GM23338 (cell line): Measurements from ENCODE around the gene FNDC1. TPM values are rescaled to one million over a fixed set of nuclear protein-coding genes. Genes with fewer than 3 reads are reported as not detected.

Experiments used
- ATAC-seq: fragments of 200-7000 bp; cut with Tn5 transposase; 3 replicates; pipeline ENCODE4 v1.9.1; 2020
- DNase-seq: peaks from one replicate; pipeline ENCODE4 v3.0.0-alpha.2; 2015; ENCODE audit warnings: low spot score
- H2AFZ ChIP-seq: fragments of 200-600 bp; sonication (generic); 2 replicates; pipeline ENCODE4 v1.8.0; 2016; ENCODE audit warnings: antibody characterized with exemption, mild to moderate bottlenecking, moderate library complexity
- H3F3A ChIP-seq: fragments of 200-600 bp; sonication (generic); replicated peaks from 2 replicates; pipeline ENCODE4 v1.8.0; 2017; ENCODE audit warnings: antibody characterized with exemption, mixed run types, low read depth
- H3K27ac ChIP-seq: fragments of 200-600 bp; sonication (generic); 2 replicates; pipeline ENCODE4 v1.6.1; 2016; ENCODE audit warnings: low read depth
- H3K27me3 ChIP-seq: fragments of 200-600 bp; sonication (generic); 2 replicates; pipeline ENCODE4 v1.8.0; 2016; ENCODE audit warnings: mild to moderate bottlenecking, mixed run types, moderate library complexity; ENCODE audit not compliant: insufficient read depth
- H3K36me3 ChIP-seq: fragments of 200-600 bp; sonication (generic); 2 replicates; pipeline ENCODE4 v1.8.0; 2016; ENCODE audit warnings: mild to moderate bottlenecking; ENCODE audit not compliant: insufficient read depth
- H3K4me1 ChIP-seq: fragments of 200-600 bp; sonication (generic); 2 replicates; pipeline ENCODE4 v1.8.0; 2016; ENCODE audit warnings: mild to moderate bottlenecking, moderate library complexity; ENCODE audit not compliant: insufficient read depth
- H3K4me2 ChIP-seq: fragments of 200-600 bp; sonication (generic); 2 replicates; pipeline ENCODE4 v1.7.1; 2017; ENCODE audit warnings: mixed run types
- H3K4me3 ChIP-seq: fragments of 200-600 bp; sonication (generic); 2 replicates; pipeline ENCODE4 v1.6.1; 2016; ENCODE audit warnings: mixed run types
- H3K79me2 ChIP-seq: fragments of 200-600 bp; sonication (generic); replicated peaks from 2 replicates; pipeline ENCODE4 v1.8.0; 2017; ENCODE audit warnings: mild to moderate bottlenecking; ENCODE audit not compliant: insufficient read depth
- H3K9me2 ChIP-seq: fragments of 200-600 bp; sonication (generic); 2 replicates; pipeline ENCODE4 v1.8.0; 2017; ENCODE audit not compliant: insufficient read depth
- H4K20me1 ChIP-seq: fragments of 200-600 bp; sonication (generic); replicated peaks from 2 replicates; pipeline ENCODE4 v1.8.0; 2017; ENCODE audit warnings: mild to moderate bottlenecking; ENCODE audit not compliant: insufficient read depth
- H3K27ac Mint-ChIP-seq: 2 replicates; pipeline ENCODE4 v1.8.0; 2020; ENCODE audit warnings: inconsistent platforms, mild to moderate bottlenecking, moderate library complexity, mixed read lengths
- H3K27me3 Mint-ChIP-seq: 3 replicates; pipeline ENCODE4 v1.8.0; 2022; ENCODE audit warnings: low read depth, mild to moderate bottlenecking, moderate library complexity, mixed read lengths, inconsistent platforms; ENCODE audit not compliant: insufficient read depth, poor library complexity
- H3K36me3 Mint-ChIP-seq: 3 replicates; pipeline ENCODE4 v1.8.0; 2021; ENCODE audit warnings: low read depth, mild to moderate bottlenecking, inconsistent platforms, moderate library complexity, mixed read lengths
- H3K4me1 Mint-ChIP-seq: 3 replicates; pipeline ENCODE4 v1.8.0; 2020; ENCODE audit warnings: mild to moderate bottlenecking, inconsistent platforms, mixed read lengths
- H3K4me3 Mint-ChIP-seq: 3 replicates; pipeline ENCODE4 v1.8.0; 2021; ENCODE audit warnings: moderate library complexity, mild to moderate bottlenecking, inconsistent platforms, mixed read lengths
- H3K9me3 Mint-ChIP-seq: 3 replicates; pipeline ENCODE4 v1.8.0; 2020; ENCODE audit warnings: moderate library complexity, mild to moderate bottlenecking, inconsistent platforms, mixed read lengths
- CREB1 ChIP-seq: fragments of 250-450 bp; sonication (Bioruptor Pico); IDR thresholded peaks from 2 replicates; pipeline ENCODE4 v1.5.0; 2020; ENCODE audit warnings: low read depth, mild to moderate bottlenecking, moderate library complexity
- EZH2 ChIP-seq: fragments of 200-600 bp; sonication (generic); IDR thresholded peaks from one replicate; pipeline ENCODE4 v1.8.0; 2017; ENCODE audit warnings: antibody characterized with exemption, mild to moderate bottlenecking, low read depth; ENCODE audit not compliant: unreplicated experiment
- EZH2phosphoT487 ChIP-seq: fragments of 200-600 bp; sonication (generic); IDR thresholded peaks from one replicate; pipeline ENCODE4 v1.8.1; 2018; ENCODE audit warnings: antibody characterized with exemption; ENCODE audit not compliant: unreplicated experiment
- JUNB ChIP-seq: IDR thresholded peaks from one replicate; pipeline ENCODE4 v1.6.1; 2016; ENCODE audit warnings: antibody characterized with exemption; ENCODE audit not compliant: unreplicated experiment
- POLR2AphosphoS5 ChIP-seq: IDR thresholded peaks from 2 replicates; pipeline ENCODE4 v1.6.1; 2016; ENCODE audit warnings: antibody characterized with exemption, low read depth
- STAT1 ChIP-seq: IDR thresholded peaks from one replicate; pipeline ENCODE4 v1.6.1; 2016; ENCODE audit warnings: antibody characterized with exemption; ENCODE audit not compliant: unreplicated experiment
- ZNF114 ChIP-seq: fragments of 250-450 bp; sonication (Bioruptor Pico); IDR thresholded peaks from 2 replicates; pipeline ENCODE4 v1.5.0; 2020; ENCODE audit warnings: mild to moderate bottlenecking, moderate library complexity
- ZNF331 ChIP-seq: fragments of 250-450 bp; sonication (Bioruptor Pico); IDR thresholded peaks from 2 replicates; pipeline ENCODE4 v1.5.0; 2020; ENCODE audit warnings: low read depth, mild to moderate bottlenecking, moderate library complexity
- polyA plus RNA-seq: library from polyadenylated mRNA; unstranded; fragments of >200 nt; fragmentation: Nextera tagmentation; extraction: Ambion mirVana; gene quantifications from 2 replicates; pipeline ENCODE4 v1.2.1, GENCODE V29; 2016
- total RNA-seq: library from RNA; depleted of rRNA; stranded (reverse); fragments of >200 nt; shearing (Covaris generic); gene quantifications from 2 replicates; pipeline ENCODE4 v1.2.3, GENCODE V29; 2014
- TF ChIP-seq, protein P1 (sequence below): IDR thresholded peaks from one replicate; pipeline ENCODE4 v1.6.1; 2018; ENCODE audit warnings: antibody characterized with exemption; ENCODE audit not compliant: unreplicated experiment
- TF ChIP-seq, protein P2 (sequence below): fragments of 250-450 bp; sonication (Bioruptor Pico); IDR thresholded peaks from 2 replicates; pipeline ENCODE4 v1.5.0; 2020; ENCODE audit warnings: mild to moderate bottlenecking, moderate library complexity

The FNDC1 gene
- total and polyA plus RNA-seq, 2 experiments from 2014 or later, result 0.38 to 0.57 TPM

- TF ChIP-seq, protein P1, sequence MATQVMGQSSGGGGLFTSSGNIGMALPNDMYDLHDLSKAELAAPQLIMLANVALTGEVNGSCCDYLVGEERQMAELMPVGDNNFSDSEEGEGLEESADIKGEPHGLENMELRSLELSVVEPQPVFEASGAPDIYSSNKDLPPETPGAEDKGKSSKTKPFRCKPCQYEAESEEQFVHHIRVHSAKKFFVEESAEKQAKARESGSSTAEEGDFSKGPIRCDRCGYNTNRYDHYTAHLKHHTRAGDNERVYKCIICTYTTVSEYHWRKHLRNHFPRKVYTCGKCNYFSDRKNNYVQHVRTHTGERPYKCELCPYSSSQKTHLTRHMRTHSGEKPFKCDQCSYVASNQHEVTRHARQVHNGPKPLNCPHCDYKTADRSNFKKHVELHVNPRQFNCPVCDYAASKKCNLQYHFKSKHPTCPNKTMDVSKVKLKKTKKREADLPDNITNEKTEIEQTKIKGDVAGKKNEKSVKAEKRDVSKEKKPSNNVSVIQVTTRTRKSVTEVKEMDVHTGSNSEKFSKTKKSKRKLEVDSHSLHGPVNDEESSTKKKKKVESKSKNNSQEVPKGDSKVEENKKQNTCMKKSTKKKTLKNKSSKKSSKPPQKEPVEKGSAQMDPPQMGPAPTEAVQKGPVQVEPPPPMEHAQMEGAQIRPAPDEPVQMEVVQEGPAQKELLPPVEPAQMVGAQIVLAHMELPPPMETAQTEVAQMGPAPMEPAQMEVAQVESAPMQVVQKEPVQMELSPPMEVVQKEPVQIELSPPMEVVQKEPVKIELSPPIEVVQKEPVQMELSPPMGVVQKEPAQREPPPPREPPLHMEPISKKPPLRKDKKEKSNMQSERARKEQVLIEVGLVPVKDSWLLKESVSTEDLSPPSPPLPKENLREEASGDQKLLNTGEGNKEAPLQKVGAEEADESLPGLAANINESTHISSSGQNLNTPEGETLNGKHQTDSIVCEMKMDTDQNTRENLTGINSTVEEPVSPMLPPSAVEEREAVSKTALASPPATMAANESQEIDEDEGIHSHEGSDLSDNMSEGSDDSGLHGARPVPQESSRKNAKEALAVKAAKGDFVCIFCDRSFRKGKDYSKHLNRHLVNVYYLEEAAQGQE, result no peak
- TF ChIP-seq EZH2phosphoT487 (no peak), STAT1 (no peak), CREB1 (CRISPR knock-in tag) (no peak), JUNB (no peak), POLR2AphosphoS5 (no peak), ZNF114 (CRISPR knock-in tag) (no peak), ZNF331 (CRISPR knock-in tag) (no peak), EZH2 (no peak)
Observed at GRCh38 chr6:159170999-159171712, 2.0 kb downstream of the FNDC1 start (continued).

- H3K4me2 ChIP-seq, result no peak overlapping the region
- Mint-ChIP-seq H3K27ac (no peak overlapping the region), H3K36me3 (no peaks in the 10 kb centered on the region; the same call in 2 of the 3 replicates), H3K9me3 (no peaks in the 10 kb centered on the region; the same call in 2 of the 3 replicates), H3K4me1 (peaks cover 12% of the 10 kb centered on the region; the same call in 2 of the 3 replicates), H3K27me3 (peaks cover 46% of the 10 kb centered on the region), H3K4me3 (no peak overlapping the region)
- H3K36me3 ChIP-seq, result no peaks in the 10 kb centered on the region
- peaks cover 66% of the 10 kb centered on the region for H3K27me3 ChIP-seq
- H3K4me1 ChIP-seq, result peaks cover 12% of the 10 kb centered on the region; the same call in 1 of the 2 replicates
- H3F3A ChIP-seq, result peaks cover 6% of the 10 kb centered on the region
- H3K79me2 ChIP-seq, result no peaks in the 10 kb centered on the region
- H4K20me1 ChIP-seq, result peaks cover 5% of the 10 kb centered on the region; the same call in 1 of the 2 replicates
- ATAC-seq (no peak), DNase-seq (no peak)
- no peaks in the 10 kb centered on the region for H3K9me2 ChIP-seq
- no peak overlapping the region for H3K27ac ChIP-seq
- no peak overlapping the region for H3K4me3 ChIP-seq
- no peak overlapping the region for H2AFZ ChIP-seq
- no peak for TF ChIP-seq EZH2phosphoT487
- TF ChIP-seq, protein P1, result no peak
- TF ChIP-seq, protein P2, sequence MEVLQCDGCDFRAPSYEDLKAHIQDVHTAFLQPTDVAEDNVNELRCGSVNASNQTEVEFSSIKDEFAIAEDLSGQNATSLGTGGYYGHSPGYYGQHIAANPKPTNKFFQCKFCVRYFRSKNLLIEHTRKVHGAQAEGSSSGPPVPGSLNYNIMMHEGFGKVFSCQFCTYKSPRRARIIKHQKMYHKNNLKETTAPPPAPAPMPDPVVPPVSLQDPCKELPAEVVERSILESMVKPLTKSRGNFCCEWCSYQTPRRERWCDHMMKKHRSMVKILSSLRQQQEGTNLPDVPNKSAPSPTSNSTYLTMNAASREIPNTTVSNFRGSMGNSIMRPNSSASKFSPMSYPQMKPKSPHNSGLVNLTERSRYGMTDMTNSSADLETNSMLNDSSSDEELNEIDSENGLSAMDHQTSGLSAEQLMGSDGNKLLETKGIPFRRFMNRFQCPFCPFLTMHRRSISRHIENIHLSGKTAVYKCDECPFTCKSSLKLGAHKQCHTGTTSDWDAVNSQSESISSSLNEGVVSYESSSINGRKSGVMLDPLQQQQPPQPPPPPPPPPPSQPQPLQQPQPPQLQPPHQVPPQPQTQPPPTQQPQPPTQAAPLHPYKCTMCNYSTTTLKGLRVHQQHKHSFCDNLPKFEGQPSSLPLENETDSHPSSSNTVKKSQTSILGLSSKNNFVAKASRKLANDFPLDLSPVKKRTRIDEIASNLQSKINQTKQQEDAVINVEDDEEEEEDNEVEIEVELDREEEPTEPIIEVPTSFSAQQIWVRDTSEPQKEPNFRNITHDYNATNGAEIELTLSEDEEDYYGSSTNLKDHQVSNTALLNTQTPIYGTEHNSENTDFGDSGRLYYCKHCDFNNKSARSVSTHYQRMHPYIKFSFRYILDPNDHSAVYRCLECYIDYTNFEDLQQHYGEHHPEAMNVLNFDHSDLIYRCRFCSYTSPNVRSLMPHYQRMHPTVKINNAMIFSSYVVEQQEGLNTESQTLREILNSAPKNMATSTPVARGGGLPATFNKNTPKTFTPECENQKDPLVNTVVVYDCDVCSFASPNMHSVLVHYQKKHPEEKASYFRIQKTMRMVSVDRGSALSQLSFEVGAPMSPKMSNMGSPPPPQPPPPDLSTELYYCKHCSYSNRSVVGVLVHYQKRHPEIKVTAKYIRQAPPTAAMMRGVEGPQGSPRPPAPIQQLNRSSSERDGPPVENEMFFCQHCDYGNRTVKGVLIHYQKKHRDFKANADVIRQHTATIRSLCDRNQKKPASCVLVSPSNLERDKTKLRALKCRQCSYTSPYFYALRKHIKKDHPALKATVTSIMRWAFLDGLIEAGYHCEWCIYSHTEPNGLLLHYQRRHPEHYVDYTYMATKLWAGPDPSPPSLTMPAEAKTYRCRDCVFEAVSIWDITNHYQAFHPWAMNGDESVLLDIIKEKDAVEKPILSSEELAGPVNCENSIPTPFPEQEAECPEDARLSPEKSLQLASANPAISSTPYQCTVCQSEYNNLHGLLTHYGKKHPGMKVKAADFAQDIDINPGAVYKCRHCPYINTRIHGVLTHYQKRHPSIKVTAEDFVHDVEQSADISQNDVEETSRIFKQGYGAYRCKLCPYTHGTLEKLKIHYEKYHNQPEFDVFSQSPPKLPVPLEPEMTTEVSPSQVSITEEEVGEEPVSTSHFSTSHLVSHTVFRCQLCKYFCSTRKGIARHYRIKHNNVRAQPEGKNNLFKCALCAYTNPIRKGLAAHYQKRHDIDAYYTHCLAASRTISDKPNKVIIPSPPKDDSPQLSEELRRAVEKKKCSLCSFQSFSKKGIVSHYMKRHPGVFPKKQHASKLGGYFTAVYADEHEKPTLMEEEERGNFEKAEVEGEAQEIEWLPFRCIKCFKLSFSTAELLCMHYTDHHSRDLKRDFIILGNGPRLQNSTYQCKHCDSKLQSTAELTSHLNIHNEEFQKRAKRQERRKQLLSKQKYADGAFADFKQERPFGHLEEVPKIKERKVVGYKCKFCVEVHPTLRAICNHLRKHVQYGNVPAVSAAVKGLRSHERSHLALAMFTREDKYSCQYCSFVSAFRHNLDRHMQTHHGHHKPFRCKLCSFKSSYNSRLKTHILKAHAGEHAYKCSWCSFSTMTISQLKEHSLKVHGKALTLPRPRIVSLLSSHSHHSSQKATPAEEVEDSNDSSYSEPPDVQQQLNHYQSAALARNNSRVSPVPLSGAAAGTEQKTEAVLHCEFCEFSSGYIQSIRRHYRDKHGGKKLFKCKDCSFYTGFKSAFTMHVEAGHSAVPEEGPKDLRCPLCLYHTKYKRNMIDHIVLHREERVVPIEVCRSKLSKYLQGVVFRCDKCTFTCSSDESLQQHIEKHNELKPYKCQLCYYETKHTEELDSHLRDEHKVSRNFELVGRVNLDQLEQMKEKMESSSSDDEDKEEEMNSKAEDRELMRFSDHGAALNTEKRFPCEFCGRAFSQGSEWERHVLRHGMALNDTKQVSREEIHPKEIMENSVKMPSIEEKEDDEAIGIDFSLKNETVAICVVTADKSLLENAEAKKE, result no peak
- no peak for TF ChIP-seq ZNF114 (CRISPR knock-in tag)
- TF ChIP-seq CREB1 (CRISPR knock-in tag), result no peak
- no peak for TF ChIP-seq ZNF331 (CRISPR knock-in tag)
Observed at GRCh38 chr6:159172091-159172491, 2.9 kb downstream of the FNDC1 start.
